SH-SY5Y (cell line): ENCODE data around the gene NAALADL2.

Experiments
- GATA2 ChIP-seq: IDR thresholded peaks from 2 replicates; pipeline ENCODE4 v1.6.1; 2011; ENCODE audit warnings: mild to moderate bottlenecking, low read depth, low read length
- GATA3 ChIP-seq: IDR thresholded peaks from 2 replicates; pipeline ENCODE4 v1.6.1; 2011; ENCODE audit warnings: low read depth, mild to moderate bottlenecking, low read length, moderate library complexity

- no peak for TF ChIP-seq GATA2
- TF ChIP-seq GATA3 = no peak
Observed at GRCh38 chr3:175274474-175275218, 415.5 kb downstream of the NAALADL2 start.
